ENCODE results near the gene CREBBP.

The CREBBP gene

DNA sequence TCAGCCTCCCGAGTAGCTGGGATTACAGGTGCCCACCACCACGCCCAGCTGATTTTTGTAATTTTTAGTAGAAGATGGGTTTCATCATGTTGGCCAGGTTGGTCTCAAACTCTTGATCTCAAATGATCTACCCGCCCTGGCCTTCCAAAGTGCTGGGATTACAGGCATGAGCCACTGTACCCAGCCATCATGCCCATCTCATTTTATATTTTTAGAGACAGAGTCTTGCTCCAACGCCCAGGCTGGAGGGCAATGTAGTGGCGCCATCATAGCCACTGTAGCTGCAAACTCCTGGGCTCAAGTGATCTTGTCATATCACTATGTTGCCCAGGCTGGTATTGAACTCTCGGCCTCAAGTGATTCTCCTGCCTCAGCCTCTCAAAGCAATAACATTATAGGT, 120.0 kb downstream of the CREBBP start:
- Mint-ChIP-seq H3K9me3 (no peaks in the 10 kb centered on the region), H3K27ac (no peak overlapping the region), H3K4me1 (no peaks in the 10 kb centered on the region), H3K27me3 (no peaks in the 10 kb centered on the region), H3K4me3 (no peak overlapping the region), H3K36me3 (peaks cover 2% of the 10 kb centered on the region)

DNA sequence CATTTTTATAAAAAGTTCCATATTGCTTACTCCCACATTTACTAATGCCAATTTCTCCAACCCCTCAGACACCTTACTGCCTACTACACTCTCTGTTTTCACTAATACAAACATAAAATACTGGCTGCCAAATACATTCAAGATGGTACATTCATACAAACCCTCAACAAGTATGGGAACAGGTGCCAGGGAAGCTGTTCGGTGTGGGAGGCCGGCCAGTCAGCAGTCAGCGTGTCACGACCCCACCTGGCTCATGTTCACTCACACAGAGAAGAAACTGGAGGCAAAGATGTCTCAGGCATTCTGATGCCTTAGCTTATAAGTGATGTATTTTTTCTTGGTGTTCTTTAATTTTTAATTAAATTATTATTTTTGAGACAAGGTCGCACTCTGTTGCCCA, 120.8 kb downstream of the CREBBP start:
- H3K9me3 Mint-ChIP-seq, result no peaks in the 10 kb centered on the region
- H3K4me1 Mint-ChIP-seq, result no peaks in the 10 kb centered on the region
- H3K27ac Mint-ChIP-seq, result no peak overlapping the region
- no peak overlapping the region for H3K4me3 Mint-ChIP-seq
- peaks cover 2% of the 10 kb centered on the region for H3K36me3 Mint-ChIP-seq
- no peaks in the 10 kb centered on the region for H3K27me3 Mint-ChIP-seq

DNA sequence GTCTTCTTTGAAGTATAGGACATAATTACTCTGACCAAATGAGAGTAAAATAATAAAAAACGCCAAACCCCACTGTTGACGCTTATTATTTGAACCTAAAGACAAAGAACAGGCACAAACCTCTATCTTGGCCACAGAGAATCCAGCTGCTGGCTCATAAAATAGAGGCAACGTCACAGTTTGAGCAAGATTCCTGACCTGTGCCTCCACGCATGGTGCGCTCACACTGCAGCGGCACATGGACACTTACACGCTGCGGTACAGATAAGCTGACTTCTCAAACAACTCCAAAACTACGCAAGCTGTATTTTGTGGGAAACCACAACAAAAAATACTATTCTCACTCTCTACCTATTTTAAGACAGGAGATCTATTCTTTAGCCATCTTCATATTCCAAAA, 124.4 kb downstream of the CREBBP start:
- H3K4me3 Mint-ChIP-seq, result no peak overlapping the region
- H3K36me3 Mint-ChIP-seq, result peaks cover 11% of the 10 kb centered on the region
- H3K27me3 Mint-ChIP-seq, result no peaks in the 10 kb centered on the region
- peaks cover 6% of the 10 kb centered on the region for H3K4me1 Mint-ChIP-seq
- H3K27ac Mint-ChIP-seq, result no peak overlapping the region
- no peaks in the 10 kb centered on the region for H3K9me3 Mint-ChIP-seq

DNA sequence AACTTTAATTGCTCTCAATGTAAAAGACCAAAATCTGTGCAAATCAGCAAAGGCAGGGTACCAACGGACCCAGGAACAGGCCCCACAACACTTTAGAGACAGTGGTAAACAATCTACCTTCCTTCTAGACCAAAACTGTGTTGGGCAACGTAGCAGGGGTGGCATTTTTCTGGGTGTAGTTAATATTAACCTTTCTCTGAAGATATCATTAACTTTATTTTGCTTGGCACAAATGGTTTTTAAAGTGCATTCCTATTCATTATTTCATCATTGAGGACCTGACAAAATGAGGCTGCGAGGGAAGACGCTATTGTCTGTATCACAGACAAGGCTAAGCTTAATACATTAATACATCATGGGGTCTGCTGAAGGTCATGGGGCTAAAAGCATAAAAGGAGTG, 125.3 kb downstream of the CREBBP start:
- Mint-ChIP-seq H3K4me1 (peaks cover 9% of the 10 kb centered on the region), H3K27ac (no peak overlapping the region), H3K27me3 (no peaks in the 10 kb centered on the region), H3K4me3 (no peak overlapping the region), H3K36me3 (peaks cover 11% of the 10 kb centered on the region), H3K9me3 (no peaks in the 10 kb centered on the region)

DNA sequence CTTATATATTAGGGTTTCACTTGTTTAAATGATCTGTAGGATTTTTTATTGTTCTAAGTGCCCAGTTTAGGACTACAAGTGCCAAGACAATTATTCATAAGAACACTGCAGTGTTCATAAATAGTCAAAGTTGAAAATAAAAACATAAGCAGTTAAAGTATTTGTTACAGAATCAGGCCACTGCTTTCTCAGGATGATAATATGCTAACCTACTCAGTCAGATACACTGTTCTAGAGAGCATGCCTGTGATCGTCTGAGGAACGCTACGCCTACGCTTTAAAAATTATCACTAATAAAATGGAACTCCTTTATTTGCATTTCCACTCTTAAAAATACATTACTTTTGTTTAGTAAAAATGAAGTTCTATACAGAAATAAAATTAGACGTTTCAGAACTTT, 125.7 kb downstream of the CREBBP start:
- no peak overlapping the region for H3K4me3 Mint-ChIP-seq
- no peak overlapping the region for H3K27ac Mint-ChIP-seq
- H3K4me1 Mint-ChIP-seq, result peaks cover 13% of the 10 kb centered on the region
- no peaks in the 10 kb centered on the region for H3K9me3 Mint-ChIP-seq
- H3K36me3 Mint-ChIP-seq, result peaks cover 12% of the 10 kb centered on the region
- no peaks in the 10 kb centered on the region for H3K27me3 Mint-ChIP-seq

DNA sequence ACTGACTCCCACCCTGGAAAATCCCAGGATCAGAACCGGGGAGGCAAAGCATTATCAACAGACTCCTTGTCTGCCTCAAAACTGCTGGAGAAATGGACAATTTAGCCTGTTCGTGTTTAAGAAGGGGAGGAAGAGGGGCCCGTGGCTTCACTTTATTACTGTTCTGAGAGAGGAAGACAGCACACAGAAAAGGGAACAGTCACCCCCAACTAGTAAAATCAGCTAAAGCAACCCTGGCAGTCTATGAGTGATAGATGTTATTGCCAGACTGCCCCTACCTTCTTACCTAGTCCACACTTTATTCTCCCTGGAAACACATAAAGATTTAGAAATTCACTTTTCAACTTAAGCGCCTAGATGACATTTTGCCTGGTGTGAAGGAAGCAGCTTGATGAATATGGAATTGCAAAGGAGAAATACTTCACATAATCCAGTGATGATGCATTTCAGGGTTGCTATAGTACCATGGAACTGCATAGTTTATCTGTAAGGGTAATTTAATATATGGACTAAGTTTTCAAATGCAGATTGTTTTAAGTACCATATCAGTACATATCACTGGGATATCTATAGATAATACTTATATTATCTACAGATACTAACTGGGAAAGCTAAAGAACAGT, 126.3 kb downstream of the CREBBP start:
- Mint-ChIP-seq H3K27ac (peak overlapping the region; percentile 24), H3K4me1 (peaks cover 14% of the 10 kb centered on the region), H3K4me3 (no peak overlapping the region), H3K27me3 (no peaks in the 10 kb centered on the region), H3K9me3 (no peaks in the 10 kb centered on the region), H3K36me3 (peaks cover 12% of the 10 kb centered on the region)

DNA sequence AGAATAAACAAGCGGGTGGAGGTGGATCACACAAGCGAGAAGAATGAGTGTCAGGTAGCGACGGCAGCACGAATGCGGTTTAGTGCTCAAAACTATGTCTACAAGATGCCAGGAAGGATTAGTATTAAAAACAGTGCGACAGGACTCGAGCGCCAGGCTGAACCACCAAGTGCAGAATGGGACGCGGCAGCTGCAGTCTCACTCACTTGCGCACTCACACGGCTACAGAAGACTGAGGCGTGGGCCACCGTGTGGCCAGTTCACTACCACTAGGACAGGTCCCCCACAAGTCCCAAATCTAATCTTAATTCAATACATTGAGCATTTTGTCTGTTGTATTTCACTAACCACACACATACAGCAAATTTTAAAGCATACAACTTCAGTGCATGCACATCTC, 127.5 kb downstream of the CREBBP start:
- no peaks in the 10 kb centered on the region for H3K27me3 Mint-ChIP-seq
- no peak overlapping the region for H3K27ac Mint-ChIP-seq
- H3K4me1 Mint-ChIP-seq, result peaks cover 14% of the 10 kb centered on the region
- peaks cover 12% of the 10 kb centered on the region for H3K36me3 Mint-ChIP-seq
- H3K4me3 Mint-ChIP-seq, result no peak overlapping the region
- no peaks in the 10 kb centered on the region for H3K9me3 Mint-ChIP-seq

DNA sequence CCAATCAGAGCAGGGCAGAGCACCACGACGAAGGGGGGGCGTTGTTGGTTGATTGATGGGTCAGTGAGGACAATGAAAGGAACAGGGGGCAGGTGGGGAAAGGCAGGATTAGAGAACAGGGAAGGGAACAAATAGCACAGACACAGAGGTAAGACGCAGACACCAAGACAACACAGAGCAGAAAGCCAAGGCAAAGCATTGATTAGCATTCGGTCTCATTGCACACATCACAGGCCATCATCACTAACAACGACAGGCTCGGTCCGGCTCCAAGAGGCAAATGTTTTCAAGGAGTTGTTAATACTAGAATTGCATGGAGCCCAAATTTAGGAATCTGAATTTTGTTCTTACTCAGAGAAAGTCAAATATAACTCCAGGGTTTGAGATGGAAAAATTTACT, 128.6 kb downstream of the CREBBP start:
- Mint-ChIP-seq H3K4me1 (peaks cover 14% of the 10 kb centered on the region), H3K4me3 (no peak overlapping the region), H3K27me3 (no peaks in the 10 kb centered on the region), H3K27ac (peak overlapping the region; percentile 68), H3K9me3 (no peaks in the 10 kb centered on the region), H3K36me3 (peaks cover 16% of the 10 kb centered on the region)

DNA sequence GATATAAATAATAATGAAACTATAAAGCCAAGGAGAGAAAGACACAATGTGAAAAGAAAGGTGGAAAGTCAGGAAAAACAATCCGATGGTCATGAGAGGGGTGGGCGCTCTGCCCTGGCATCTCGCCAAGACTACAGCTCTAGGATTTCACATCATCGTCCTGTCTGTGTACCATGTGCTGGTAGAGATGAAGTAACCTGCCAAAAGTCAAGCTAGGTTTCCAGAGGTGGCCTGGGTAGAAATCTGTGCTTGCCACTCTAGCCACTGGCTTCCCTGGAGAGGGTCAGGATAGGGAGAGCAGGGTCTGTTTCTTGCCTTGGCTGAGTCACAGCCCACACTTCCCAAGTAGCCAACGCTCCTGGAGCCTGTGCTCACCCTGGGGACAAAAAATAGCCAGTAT, 132.2 kb downstream of the CREBBP start:
- Mint-ChIP-seq H3K4me3 (no peak overlapping the region), H3K9me3 (no peaks in the 10 kb centered on the region), H3K36me3 (peaks cover 12% of the 10 kb centered on the region), H3K4me1 (peaks cover 14% of the 10 kb centered on the region), H3K27ac (peak overlapping the region; percentile 4), H3K27me3 (no peaks in the 10 kb centered on the region)

DNA sequence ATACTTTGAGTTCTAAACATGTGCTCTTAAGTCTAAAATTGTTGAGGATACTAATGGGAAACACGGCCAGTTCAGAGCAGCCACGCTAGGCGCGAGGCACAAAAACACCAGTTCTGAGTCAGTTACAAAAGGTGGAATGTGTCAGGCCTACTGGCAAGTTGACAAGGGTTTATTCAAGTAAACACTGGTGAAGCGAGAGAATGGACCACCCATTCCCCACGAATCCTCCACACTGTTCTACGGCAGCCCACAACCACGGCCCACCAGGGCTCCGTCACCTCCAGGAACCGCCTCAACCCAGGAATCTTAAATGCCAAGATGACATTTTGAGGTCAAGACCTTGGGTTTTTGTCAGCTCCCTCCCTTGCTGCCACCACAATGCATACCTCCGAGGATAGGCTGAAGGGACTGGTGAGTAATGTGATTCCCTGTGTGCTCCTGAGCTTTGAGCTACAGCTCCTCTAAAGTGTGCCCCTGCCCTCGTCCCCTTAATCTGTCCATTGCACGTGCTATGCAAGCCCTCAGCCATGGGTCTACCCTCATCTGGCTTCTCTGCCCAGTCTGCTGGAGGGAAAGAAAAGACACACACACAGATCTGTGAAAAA, 134.7 kb downstream of the CREBBP start:
- Mint-ChIP-seq H3K27ac (peak overlapping the region; percentile 41), H3K27me3 (no peaks in the 10 kb centered on the region), H3K9me3 (no peaks in the 10 kb centered on the region), H3K4me1 (peaks cover 8% of the 10 kb centered on the region), H3K36me3 (peaks cover 14% of the 10 kb centered on the region), H3K4me3 (no peak overlapping the region)

DNA sequence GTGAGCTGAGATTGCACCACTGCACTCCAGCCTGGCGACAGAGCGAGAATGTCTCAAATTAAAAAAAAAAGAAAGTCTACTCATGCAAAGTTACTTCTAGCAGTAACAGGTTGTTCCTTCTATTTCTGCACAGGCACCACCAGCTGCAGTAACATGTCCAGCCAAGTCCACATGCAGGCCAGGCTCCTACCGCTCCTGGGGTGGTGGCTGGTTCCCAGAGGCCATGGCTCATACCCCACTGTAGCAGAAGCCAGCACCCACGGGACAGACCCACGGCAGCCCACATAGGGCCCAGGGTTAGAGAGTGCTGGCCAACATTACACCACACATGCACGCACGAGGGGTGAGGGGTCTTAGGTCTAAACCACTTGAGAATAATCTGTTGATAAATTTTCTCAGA, 136.5 kb downstream of the CREBBP start:
- Mint-ChIP-seq H3K4me1 (no peaks in the 10 kb centered on the region), H3K9me3 (no peaks in the 10 kb centered on the region), H3K27ac (no peak overlapping the region), H3K4me3 (no peak overlapping the region), H3K27me3 (no peaks in the 10 kb centered on the region), H3K36me3 (peaks cover 17% of the 10 kb centered on the region)

DNA sequence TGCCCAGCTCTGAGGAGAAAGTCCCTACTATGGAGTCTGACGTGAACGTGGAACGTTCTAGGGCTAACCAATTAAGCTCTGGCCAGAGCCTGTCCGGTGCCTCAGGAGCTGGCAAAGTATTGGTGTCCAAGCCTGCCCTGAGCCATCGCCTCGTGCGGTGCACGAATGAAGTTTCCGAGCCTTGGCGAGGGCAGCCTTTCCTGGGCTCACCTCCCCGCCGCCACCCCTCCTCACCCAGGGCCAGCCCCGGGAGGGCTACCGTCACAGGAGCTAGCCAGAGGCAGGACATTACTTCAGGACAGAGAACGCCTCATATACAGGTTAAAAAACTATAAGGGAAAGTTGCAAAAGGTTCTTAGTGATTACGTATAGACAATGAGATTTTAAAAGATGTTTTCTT, 139.6 kb downstream of the CREBBP start:
- Mint-ChIP-seq H3K27ac (no peak overlapping the region), H3K36me3 (peaks cover 17% of the 10 kb centered on the region), H3K4me3 (no peak overlapping the region), H3K9me3 (no peaks in the 10 kb centered on the region), H3K27me3 (no peaks in the 10 kb centered on the region), H3K4me1 (no peaks in the 10 kb centered on the region)

DNA sequence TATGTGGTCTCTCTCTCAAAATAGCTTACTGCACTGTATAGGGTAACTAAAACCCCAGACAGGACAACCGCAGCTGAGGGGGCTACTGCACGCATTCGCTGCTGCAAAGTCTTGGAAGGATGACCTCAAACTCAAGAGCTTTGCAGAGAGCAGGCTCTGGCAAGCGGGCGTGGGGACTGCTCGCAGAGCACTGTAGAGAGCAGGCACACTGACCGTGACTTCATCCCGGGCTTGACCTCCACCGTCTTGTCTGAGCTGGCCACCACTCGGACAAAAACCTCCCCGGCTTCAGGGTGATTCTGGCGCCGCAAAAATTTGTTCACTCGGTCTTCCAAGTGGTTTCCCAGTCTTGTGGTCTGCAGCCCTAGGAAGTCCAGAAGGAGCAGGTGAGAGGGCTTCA, 140.3 kb downstream of the CREBBP start:
- Mint-ChIP-seq H3K4me1 (no peaks in the 10 kb centered on the region), H3K4me3 (no peak overlapping the region), H3K27ac (no peak overlapping the region), H3K9me3 (no peaks in the 10 kb centered on the region), H3K27me3 (no peaks in the 10 kb centered on the region), H3K36me3 (peaks cover 16% of the 10 kb centered on the region)

DNA sequence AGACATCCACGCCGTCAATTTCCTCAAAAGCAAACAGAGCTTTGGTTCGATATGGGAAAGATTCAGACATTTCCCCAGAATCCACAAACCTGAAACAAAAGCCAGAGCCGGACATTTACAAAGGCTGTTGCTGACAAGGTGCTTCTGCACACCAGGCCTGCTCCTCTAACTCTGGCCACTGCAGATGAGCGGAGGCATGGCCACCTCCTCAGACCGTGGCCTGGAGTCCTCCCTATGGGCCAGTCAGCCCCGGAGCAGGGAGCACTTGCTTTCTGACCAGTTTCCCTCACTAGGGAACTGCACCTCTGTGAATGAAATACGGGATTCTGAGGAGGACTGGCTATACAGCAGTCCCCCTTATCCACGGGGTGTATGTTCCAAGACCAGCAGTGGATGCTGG, 140.9 kb downstream of the CREBBP start:
- no peaks in the 10 kb centered on the region for H3K27me3 Mint-ChIP-seq
- H3K4me3 Mint-ChIP-seq, result no peak overlapping the region
- no peaks in the 10 kb centered on the region for H3K4me1 Mint-ChIP-seq
- no peaks in the 10 kb centered on the region for H3K9me3 Mint-ChIP-seq
- H3K36me3 Mint-ChIP-seq, result peaks cover 16% of the 10 kb centered on the region
- H3K27ac Mint-ChIP-seq, result no peak overlapping the region

DNA sequence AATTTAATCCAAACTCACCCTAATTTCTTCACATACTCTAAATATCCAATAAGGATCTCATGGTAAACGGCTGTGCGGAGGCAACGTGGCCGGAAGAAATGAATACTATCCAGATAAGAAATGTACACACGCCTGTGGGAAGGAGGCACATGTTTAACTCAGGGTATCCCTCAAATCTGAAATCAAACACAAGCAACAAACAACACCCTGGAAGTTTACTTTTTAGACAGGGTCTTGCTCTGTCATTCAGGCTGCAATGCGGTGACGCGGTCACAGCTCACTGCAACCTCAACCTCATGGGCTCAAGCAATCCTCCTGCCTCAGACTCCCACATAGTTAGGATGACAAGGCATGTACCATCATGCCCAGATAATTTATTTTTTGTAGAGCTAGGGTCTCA, 142.0 kb downstream of the CREBBP start:
- peaks cover 18% of the 10 kb centered on the region for H3K36me3 Mint-ChIP-seq
- no peaks in the 10 kb centered on the region for H3K9me3 Mint-ChIP-seq
- H3K4me3 Mint-ChIP-seq, result no peak overlapping the region
- H3K4me1 Mint-ChIP-seq, result no peaks in the 10 kb centered on the region
- no peaks in the 10 kb centered on the region for H3K27me3 Mint-ChIP-seq
- no peak overlapping the region for H3K27ac Mint-ChIP-seq

DNA sequence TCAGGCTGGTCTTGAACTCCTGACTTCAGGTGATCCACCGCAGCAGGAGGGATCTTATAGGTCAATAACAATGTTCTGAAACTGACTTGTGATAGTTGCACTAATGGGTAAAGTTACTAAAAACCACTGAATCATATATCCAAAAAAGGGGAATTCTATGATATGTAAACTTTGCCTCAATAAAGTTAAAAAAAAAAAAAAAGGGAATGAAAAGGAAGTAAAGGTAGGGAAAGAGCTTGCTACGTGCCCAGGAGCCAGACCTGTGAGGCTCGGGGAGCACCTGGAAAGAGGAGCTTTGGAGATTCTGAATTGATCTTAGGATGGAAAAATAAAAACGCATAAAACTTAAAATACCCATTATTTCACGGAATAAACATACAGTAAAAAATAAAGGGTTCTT, 142.4 kb downstream of the CREBBP start:
- Mint-ChIP-seq H3K36me3 (peaks cover 18% of the 10 kb centered on the region), H3K27ac (no peak overlapping the region)

DNA sequence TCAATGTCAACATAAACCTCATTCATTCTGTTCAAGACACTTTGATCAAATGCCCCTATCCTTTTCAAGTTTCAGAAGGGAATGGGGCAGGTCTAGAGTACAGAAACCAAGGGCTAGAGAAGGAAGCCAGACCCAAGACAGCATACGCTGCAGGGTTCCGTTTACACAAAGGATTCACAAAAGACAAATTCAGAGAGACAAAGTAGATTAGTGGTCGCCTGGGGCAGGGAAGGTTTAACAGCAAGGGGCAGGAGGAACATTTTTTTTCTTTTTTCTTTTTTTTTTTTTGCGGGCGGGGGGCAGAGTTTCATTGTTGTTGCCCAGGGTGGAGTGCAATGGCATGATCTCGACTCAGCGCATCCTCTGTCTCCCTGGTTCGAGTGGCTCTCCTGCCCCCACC, 143.3 kb downstream of the CREBBP start:
- Mint-ChIP-seq H3K27me3 (no peaks in the 10 kb centered on the region), H3K27ac (peak overlapping the region; percentile 21), H3K9me3 (no peaks in the 10 kb centered on the region), H3K4me3 (no peak overlapping the region), H3K4me1 (no peaks in the 10 kb centered on the region), H3K36me3 (peaks cover 14% of the 10 kb centered on the region)

More for the DNA sequence above, 142.4 kb downstream of the CREBBP start:
- Mint-ChIP-seq H3K4me3 (no peak overlapping the region), H3K4me1 (no peaks in the 10 kb centered on the region), H3K27me3 (no peaks in the 10 kb centered on the region), H3K9me3 (no peaks in the 10 kb centered on the region)

Measured in activated naive CD4-positive, alpha-beta T cell treated with anti-CD3 and anti-CD28 coated beads, Interleukin-2, amount 50 U/mL, for 24 hours (primary cell).